NCI-H2107 treated with DMSO at 0.1 percent for 48 hours (cell line): ENCODE results near the gene CFAP46.
"Not testable (repeated sequence)": the region's sequence is repeated elsewhere in the genome, so short reads cannot be mapped to it uniquely, and the experiment has no call there.

ENCODE experiments used
- DNase-seq: peaks from one replicate; lab custom pipeline; 2025; ENCODE audit not compliant: unreplicated experiment; lab: John Stamatoyannopoulos, UW

CFAP46 gene

GRCh38 chr10:132979491-132980425 is 37.4 kb upstream of the CFAP46 start:
- no peak for DNase-seq

DNA sequence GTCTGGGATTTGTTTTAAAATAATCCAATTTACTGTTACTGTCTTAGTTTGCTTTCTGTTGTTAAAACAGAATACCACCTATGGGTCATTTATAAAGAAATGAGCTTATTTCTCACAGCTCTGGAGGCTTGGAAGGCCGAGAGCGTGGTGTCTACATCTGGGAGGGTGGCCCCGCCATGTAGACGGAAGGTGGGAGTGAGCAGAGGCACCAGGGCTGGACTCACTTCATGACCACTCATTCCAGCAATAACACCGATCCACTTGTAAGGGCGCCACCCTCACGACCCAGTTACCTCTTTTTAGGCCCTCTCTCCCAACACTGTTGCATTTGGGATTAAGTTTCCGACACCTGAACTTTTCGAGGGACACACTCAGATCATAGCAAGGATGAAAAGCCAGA is 36.2 kb upstream of the CFAP46 start:
- DNase-seq = no peak

DNA sequence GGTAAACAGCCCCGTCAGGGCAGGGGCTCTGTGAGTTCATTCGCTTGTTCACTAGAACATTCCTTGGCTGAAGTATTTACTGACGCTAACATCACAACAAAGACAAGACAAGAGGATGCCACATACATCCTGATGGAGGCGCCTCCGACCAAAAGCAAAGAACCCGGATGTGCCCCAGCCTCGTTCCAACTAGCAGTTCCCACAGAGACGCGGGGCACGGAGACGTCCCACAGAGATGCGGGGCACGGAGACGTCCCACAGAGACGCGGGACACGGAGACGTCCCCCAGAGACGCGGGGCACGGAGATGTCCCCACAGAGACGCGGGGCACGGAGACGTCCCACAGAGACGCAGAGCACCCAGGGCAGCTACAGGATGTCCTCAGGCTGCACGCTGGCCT is 35.4 kb upstream of the CFAP46 start:
- DNase-seq = no peak

DNA sequence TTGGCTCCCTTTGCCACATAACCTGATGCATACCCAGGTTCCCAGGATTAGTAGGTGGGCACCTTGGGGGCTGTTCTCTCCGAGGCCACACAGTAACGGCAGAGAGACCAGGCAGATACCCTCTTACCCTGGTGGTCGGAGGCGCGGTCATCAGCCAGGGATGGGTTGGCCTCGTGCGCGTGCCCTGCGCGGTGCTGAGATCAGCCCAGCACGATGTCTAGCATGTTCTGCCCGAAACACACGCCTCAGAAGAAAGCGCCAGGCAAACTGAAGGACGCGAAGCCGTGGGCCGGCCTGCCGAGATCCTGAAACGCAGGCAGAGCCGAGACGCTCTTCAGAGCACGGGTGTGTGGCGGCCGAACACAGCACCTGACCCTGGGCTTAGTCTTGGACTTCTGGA is 34.7 kb upstream of the CFAP46 start:
- DNase-seq = no peak

DNA sequence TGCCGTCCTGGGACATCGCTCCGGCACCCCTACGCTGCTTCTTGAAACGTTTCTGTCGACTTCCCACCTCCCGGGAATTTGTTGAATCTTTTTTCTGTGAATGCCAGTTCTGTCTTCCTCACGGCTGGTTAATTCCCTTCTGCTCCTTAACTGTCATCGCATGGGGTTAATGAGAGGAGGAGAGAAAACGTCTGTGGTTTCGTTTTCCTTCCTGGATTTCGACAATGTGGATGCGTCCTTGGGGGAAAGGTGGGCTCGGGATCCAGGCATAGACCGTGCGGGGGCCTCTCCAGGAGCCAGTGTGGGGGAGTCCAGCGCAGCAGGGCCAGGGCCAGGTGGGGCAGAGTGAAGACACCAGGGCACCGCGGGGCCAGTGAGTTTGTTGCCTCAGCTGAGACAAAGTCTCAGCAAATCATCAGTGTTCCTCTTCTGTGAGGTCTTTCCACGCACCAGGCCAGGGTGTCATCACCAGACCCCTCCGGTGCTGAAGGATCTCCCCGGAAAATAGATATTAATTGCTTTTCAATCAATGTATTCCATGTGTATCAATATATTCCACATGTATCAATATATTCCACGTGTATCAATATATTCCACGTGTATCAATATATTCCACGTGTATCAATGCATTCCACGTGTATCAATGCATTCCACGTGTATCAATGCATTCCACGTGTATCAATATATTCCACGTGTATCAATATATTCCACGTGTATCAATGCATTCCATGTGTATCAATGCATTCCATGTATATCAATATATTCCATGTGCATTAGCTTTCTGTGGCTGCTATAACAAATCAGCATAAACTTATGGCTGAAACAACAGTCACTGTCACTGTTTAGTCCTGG is 33.7 kb upstream of the CFAP46 start:
- no peak for DNase-seq

DNA sequence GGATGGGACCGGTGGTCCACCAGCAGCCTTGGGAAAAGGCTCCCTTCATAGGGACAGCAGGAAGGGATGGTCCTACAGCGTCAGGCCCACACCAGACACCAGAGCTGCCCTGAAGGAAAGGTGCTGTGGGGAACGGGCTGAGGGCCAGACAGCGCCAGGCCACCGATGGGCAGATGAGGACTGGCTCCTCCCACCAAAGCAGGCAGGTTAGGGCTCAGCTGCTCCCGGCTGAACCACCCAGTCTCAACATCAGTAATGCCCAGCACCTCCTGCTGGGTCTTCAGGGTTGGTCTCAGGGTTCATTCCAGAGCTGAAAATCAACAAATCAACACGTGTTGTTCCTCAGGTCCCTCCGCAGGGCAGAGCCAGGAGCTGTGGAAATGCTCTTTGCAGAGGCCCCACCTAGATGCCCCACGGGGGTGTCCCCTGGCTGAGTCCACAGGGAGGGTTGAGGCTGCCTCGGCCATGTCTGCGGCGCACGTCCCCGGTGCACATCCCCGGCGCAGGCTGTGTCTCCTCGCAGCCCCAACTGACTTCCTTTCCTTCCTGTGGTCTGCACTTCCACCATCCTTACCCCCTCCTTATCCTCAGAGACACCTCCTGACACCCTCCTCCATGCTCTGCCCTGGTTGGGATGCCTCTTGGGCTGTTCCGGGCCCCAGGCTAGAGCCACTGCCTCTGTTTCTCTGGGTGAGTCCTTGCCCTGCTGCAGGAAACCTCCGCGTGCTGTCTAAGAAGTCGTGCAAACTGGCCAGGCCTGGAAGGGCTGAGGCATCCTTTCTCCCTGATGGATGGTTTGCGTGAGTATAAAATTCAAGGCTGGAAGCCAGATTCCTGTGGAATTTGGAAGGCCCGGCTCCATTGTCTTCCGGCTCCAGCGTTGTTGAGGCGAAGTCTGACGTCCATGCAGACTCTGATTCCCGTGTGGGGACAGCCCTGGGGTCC is 32.8 kb upstream of the CFAP46 start:
- DNase-seq = no peak

DNA sequence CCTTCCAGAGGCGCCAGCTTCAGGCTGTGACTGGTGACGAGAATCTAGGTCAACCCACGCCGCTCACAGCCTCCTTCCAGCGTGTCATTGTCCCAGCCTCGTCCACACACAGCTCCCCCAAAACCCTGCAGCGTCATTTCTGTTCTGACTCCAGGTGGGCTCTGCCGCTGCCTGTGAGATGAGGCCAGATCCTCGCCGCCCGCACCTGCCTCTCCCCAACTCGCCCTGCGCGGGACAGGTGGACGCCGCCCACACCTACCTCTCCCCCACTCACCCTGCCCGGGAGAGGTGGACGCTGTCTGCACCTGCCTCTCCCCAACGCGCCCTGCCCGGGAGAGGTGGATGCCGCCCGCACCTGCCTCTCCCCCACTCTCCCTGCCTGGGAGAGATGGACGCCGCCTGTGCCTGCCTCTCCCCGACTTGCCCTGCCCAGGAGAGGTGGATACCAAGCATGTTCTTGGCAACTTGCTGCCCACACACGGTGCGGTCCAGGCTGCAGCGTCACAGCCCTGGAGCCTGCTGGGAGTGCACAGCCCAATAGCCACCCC is 32.0 kb upstream of the CFAP46 start:
- no peak for DNase-seq

GRCh38 chr10:132973903-132974241 is 31.5 kb upstream of the CFAP46 start:
- no peak for DNase-seq

DNA sequence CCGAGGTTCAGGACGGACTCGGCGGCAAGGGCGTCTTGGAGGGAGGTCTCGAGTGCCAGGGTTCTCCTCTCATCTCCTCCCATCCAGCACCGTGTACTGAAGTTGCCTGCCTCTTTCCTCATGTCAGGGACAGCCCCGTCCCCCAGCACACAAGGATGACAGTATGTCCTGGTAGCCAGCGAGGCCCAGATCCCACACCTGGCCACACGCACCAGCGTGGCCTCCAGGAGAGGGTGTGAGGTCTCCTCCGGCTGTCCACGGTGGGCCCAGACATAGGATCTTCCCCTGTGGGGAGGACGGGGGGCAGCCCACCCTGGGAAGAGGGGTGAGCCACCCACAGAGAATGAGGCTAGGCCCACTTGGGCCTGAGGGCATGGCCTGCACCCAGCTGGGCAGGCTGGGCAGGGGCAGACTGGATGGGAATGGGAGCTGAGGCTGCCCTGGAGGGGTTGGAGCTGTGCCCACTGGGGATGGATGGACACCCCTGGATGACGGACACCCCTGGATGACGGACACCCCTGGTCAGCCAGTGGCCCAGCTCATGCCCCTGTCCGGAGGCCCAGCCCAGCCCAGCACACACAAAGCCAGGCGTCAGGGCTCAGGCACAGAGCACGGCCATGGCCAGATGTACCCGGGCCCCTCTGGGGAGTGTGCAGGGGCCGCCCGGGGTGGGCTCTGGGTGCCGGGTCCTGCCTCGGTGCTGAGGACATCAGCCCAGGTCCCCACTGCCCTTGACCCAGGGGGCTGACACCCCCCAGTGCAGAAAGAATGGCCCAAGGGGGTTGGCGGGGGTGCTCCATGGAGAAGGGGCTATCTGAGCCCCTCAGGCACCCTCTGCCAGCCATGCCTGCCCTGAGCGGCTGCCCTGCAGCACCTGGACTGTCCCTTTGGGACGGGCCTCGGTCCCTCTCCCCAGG is 30.9 kb upstream of the CFAP46 start:
- DNase-seq = no peak

- DNase-seq = no peak
Observed at GRCh38 chr10:132972149-132972985, 30.0 kb upstream of the CFAP46 start.

DNA sequence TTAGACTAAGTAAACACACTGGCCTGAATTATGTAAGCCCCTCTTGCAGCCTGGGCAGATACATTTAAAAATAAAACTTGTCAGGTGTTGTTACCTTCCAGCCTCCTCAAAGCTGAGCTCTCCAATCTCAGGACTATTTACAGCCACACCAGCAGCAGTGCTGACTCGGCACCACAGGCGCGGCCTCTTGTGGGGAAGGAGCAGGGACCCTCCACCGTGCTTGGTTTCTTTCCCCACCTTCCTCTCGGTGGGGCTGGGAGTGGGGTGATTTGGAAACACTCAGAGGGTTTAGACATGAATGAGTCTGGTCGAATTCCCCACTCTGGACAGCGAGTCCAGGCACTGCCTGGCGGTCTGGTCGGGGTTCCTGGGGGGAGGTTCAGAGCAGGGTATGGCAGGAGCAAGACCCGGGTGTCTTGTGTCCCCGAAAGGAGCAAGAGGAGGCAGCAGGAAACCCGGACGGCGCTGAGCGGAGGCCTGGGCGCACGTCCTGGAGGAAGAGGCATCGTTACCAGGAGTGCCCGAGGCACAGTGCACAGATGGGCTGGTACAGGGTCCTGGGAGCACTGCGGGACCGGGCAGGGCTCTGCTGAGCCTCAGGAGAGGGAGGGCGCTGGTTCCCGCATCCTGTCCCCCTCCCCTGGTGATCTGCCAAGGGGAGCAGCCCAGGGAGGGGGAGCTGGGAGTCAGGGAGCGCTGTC is 29.2 kb upstream of the CFAP46 start:
- no peak for DNase-seq

DNA sequence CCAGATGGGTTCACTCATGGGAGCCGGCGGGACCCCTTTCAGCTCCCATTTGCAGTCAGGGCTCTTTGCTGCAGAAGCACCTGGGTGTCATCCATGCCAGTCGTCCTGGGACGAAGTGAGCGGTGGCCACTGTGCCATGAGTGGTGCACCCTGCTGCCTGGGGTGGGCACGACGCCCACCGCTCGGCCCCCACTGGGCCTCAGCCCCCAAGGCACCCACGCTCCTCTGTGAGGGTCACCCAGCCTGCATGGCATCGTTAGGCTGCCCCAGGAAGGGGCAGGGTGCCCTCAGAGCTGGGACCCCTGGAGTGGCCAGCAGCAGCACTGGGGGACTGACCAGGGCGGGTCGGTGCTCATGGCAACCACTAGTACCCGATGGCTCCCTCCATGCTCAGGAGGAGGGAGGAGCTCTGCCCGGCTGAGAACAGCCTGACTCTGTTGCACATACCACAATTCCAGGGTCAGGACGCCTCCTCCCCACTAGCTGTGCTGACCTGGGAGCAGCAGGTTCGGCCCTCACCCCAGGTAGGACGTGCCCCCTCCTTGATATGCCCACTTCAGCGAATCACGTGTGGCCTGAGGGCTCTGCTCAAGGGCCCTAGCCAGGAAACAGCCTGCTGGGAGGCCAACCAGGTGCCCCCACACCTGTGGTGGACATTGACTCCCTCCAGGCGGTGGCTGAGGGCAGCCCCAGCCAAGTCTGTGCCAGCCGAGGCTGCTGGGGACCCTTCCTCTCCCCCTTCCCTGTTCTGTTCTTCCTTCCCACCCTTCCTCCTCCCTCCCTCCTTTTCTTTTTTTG is 28.5 kb upstream of the CFAP46 start:
- DNase-seq = no peak

DNA sequence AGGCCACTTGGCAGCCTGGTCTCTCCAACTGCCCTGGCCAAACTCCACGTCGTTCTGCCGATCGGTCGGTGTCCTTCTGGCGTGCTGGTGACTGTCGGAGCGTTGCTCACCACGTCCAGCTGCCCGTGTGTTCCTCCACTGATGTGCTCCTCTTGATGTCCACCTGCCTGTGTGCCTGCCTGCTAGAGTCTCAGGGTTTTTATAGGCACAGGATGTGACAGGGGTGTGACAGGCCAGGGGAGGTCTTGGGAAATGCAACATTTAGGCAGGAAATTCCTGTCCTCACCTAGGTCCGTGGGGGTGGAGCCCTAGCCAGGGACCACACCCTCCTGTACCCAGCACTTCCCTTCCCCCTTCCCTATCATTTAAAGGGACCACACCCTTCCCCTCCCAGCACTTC is 25.2 kb upstream of the CFAP46 start:
- no peak for DNase-seq

- no peak for DNase-seq
Observed at GRCh38 chr10:132965411-132966057, 23.2 kb upstream of the CFAP46 start.

DNA sequence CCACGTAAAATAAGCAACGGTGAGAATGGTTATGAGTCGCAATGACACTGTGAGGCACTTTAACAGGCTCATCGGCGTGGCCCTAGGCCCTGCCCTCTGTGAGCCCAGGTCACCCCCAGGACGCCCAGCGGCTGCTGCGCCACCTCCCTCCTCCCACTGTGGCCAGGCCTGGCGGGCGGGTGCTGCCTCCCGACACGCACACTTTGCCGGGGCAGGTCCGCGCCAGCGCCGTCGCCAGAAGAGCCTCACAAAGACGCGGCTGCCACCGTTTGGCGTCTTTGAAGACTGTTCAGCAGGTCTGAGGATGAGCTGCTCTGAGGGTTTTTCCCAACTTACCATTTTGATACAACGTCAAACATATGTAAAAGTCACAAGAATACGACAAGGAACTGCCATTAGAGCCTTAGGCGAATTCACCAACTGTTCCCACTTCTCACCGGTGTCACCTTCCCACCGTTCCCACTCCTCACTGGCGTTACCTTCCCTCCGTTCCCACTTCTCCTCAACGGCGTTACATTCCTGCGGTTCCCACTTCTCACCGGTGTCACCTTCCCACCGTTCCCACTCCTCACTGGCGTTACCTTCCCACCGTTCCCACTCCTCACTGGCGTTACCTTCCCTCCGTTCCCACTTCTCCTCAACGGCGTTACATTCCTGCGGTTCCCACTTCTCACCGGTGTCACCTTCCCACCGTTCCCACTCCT is 22.5 kb upstream of the CFAP46 start:
- DNase-seq = not testable (repeated sequence)

- no peak for DNase-seq
Observed at GRCh38 chr10:132964231-132964630, 21.9 kb upstream of the CFAP46 start.
